A549 (cell line): Measurements from ENCODE around the gene ID3. TPM values are rescaled to one million over a fixed set of nuclear protein-coding genes. Genes with fewer than 3 reads are reported as not detected.

Experiments
- ATAC-seq, 2 experiments: fragments of 200-7000 bp in 1 of 2; fragments of >200 bp in 1 of 2; cut with Nextera tagmentation in 1 of 2; cut with Tn5 transposase in 1 of 2; 3 replicates each; pipeline versions ENCODE4 v1.8.0 to v1.9.1; 2018 to 2020; ENCODE audit warnings: mild to moderate bottlenecking in 1 of 2, moderate library complexity in 1 of 2
- CTCF ChIA-PET: fragments of 300-600 bp; sonication (Branson Sonifier 250); formaldehyde crosslinking; extraction: SDS; loops from one replicate; lab custom pipeline; 2021; ENCODE audit warnings: antibody characterized with exemption, inconsistent platforms; lab: Yijun Ruan, JAX
- POLR2A ChIA-PET: fragments of 350-600 bp; formaldehyde crosslinking; extraction: SDS; loops from one replicate; lab custom pipeline; 2021; ENCODE audit warnings: antibody characterized with exemption, inconsistent platforms; lab: Yijun Ruan, JAX
- DNase-seq, 2 experiments: peaks; one replicate each; pipeline versions ENCODE4 v3.0.0 to v3.0.0-alpha.2; 2011 to 2016; ENCODE audit warnings: low read depth in 1 of 2, low spot score in 1 of 2
- FAIRE-seq: peaks from 2 replicates; lab custom pipeline; 2011; peaks lifted over from hg19 to GRCh38; lab: Jason Lieb, UNC
- H3K27ac ChIP-seq, 2 experiments: fragments of >200 bp; sonication (Bioruptor Twin); formaldehyde crosslinking; 3 replicates each; pipeline ENCODE4 v1.5.1; 2016 to 2017
- H3K4me1 ChIP-seq: fragments of >200 bp; sonication (Bioruptor Twin); formaldehyde crosslinking; 3 replicates; pipeline ENCODE4 v1.6.1; 2016
- H3K4me2 ChIP-seq: fragments of >200 bp; sonication (Bioruptor Twin); formaldehyde crosslinking; 3 replicates; pipeline ENCODE4 v1.6.1; 2016
- H3K4me3 ChIP-seq: fragments of >200 bp; sonication (Bioruptor Twin); formaldehyde crosslinking; 3 replicates; pipeline ENCODE4 v1.5.1; 2016
- H3K9me3 ChIP-seq: fragments of >200 bp; sonication (Bioruptor Twin); formaldehyde crosslinking; 3 replicates; pipeline ENCODE4 v1.6.1; 2016
- CBX8 ChIP-seq: fragments of 200-600 bp; sonication (generic); IDR thresholded peaks from 2 replicates; pipeline ENCODE4 v1.6.1; 2016
- CHD2 ChIP-seq: fragments of 150-350 bp; IDR thresholded peaks from 2 replicates; pipeline ENCODE4 v1.6.1; 2014; ENCODE audit warnings: low read length; ENCODE audit not compliant: partially characterized antibody
- CHD4 ChIP-seq: fragments of 200-600 bp; sonication (generic); IDR thresholded peaks from 2 replicates; pipeline ENCODE4 v1.6.1; 2016; ENCODE audit warnings: antibody characterized with exemption, mild to moderate bottlenecking, borderline replicate concordance
- EHF ChIP-seq: fragments of 250-450 bp; sonication (Bioruptor Pico); IDR thresholded peaks from 2 replicates; pipeline ENCODE4 v1.5.0; 2020; ENCODE audit warnings: mild to moderate bottlenecking
- ESRRA ChIP-seq: fragments of 150-350 bp; IDR thresholded peaks from 2 replicates; pipeline ENCODE4 v1.6.1; 2014; ENCODE audit warnings: mild to moderate bottlenecking, low read length, borderline replicate concordance
- FOSL2 ChIP-seq, 2 experiments: fragments of 450-650 bp in 1 of 2; fragments of >200 bp in 1 of 2; sonication (Bioruptor Twin) in 1 of 2; formaldehyde crosslinking; IDR thresholded peaks; 2 replicates each; pipeline versions ENCODE4 v1.5.0 to v1.6.1; 2016 to 2020; ENCODE audit warnings: mild to moderate bottlenecking in 1 of 2, moderate library complexity in 1 of 2
- FOXS1 ChIP-seq: fragments of 250-450 bp; sonication (Bioruptor Pico); IDR thresholded peaks from 2 replicates; pipeline ENCODE4 v1.5.0; 2020; ENCODE audit warnings: mild to moderate bottlenecking, moderate library complexity
- HEYL ChIP-seq: fragments of 250-450 bp; sonication (Bioruptor Pico); IDR thresholded peaks from 2 replicates; pipeline ENCODE4 v1.8.0; 2021; ENCODE audit warnings: mild to moderate bottlenecking, moderate library complexity
- HOXB13 ChIP-seq: fragments of 250-450 bp; sonication (Bioruptor Pico); IDR thresholded peaks from 2 replicates; pipeline ENCODE4 v1.5.0; 2020; ENCODE audit warnings: low read depth, mild to moderate bottlenecking, moderate library complexity
- JUNB ChIP-seq: fragments of >200 bp; sonication (Bioruptor Twin); formaldehyde crosslinking; IDR thresholded peaks from 2 replicates; pipeline ENCODE4 v1.6.1; 2016
- MAZ ChIP-seq: fragments of 150-350 bp; IDR thresholded peaks from 2 replicates; pipeline ENCODE4 v1.6.1; 2014; ENCODE audit warnings: antibody characterized with exemption, low read depth, low read length, borderline replicate concordance
- MYC ChIP-seq: IDR thresholded peaks from 2 replicates; pipeline ENCODE4 v1.6.1; 2012; ENCODE audit warnings: mild to moderate bottlenecking, inconsistent platforms, low read length, improper control_type of control experiment, borderline replicate concordance
- NR3C1 ChIP-seq: fragments of >200 bp; sonication (Bioruptor Twin); formaldehyde crosslinking; IDR thresholded peaks from 3 replicates; pipeline ENCODE4 v1.6.1; 2017
- RAD21 ChIP-seq, 2 experiments: fragments of >200 bp in 1 of 2; sonication (Bioruptor Twin) in 1 of 2; formaldehyde crosslinking in 1 of 2; IDR thresholded peaks in 1 of 2; conservative IDR thresholded peaks in 1 of 2; 2 replicates in 1 of 2; 3 replicates in 1 of 2; pipeline ENCODE4 v1.6.1; 2012 to 2018; ENCODE audit warnings: inconsistent platforms in 1 of 2
- RARB ChIP-seq: fragments of 250-450 bp; sonication (Bioruptor Pico); IDR thresholded peaks from 2 replicates; pipeline ENCODE4 v1.8.0; 2021; ENCODE audit warnings: mild to moderate bottlenecking, moderate library complexity
- RCOR1 ChIP-seq: fragments of 150-350 bp; IDR thresholded peaks from 2 replicates; pipeline ENCODE4 v1.6.1; 2014; ENCODE audit warnings: antibody characterized with exemption, low read length, low read depth
- ZFP36 ChIP-seq: fragments of 450-650 bp; IDR thresholded peaks from 2 replicates; pipeline ENCODE4 v1.6.1; 2014; ENCODE audit warnings: borderline replicate concordance; ENCODE audit not compliant: partially characterized antibody
- WGBS: methylation state at CpG from one replicate; pipeline ENCODE4 v1.1.6; 2017; ENCODE audit errors: missing lambda C conversion rate; 5-methylcytosine and 5-hydroxymethylcytosine counted together
- polyA plus RNA-seq, 4 experiments: library from polyadenylated mRNA; depleted of rRNA in 3 of 4; stranded (reverse); fragments of >200 nt; fragmentation: RNase III in 1 of 4; extraction: RNeasy Plus Mini Kit Qiagen cat#74134 plus additional on column Dnase treatment in 1 of 4; gene quantifications; 2 replicates in 3 of 4; 3 replicates in 1 of 4; pipeline ENCODE4 v1.2.3, GENCODE V29; 2011 to 2017
- TF ChIP-seq, protein P1 (sequence below): IDR thresholded peaks from 2 replicates; pipeline ENCODE4 v1.6.1; 2012
- TF ChIP-seq, protein P2 (sequence below): fragments of >200 bp; sonication (Bioruptor Twin); formaldehyde crosslinking; IDR thresholded peaks from 3 replicates; pipeline ENCODE4 v1.5.1; 2016
- TF ChIP-seq, protein P3 (sequence below): fragments of 450-650 bp; IDR thresholded peaks from 2 replicates; pipeline ENCODE4 v1.6.1; 2014; ENCODE audit warnings: antibody characterized with exemption
- TF ChIP-seq, protein P4 (sequence below): fragments of 250-450 bp; sonication (Bioruptor Pico); IDR thresholded peaks from 2 replicates; pipeline ENCODE4 v1.5.0; 2020; ENCODE audit warnings: low read depth, mild to moderate bottlenecking, moderate library complexity

Gene ID3
- polyA plus RNA-seq, 2 of the 4 experiments (the other 2 are of a cell fraction): 171 to 336 TPM

DNA sequence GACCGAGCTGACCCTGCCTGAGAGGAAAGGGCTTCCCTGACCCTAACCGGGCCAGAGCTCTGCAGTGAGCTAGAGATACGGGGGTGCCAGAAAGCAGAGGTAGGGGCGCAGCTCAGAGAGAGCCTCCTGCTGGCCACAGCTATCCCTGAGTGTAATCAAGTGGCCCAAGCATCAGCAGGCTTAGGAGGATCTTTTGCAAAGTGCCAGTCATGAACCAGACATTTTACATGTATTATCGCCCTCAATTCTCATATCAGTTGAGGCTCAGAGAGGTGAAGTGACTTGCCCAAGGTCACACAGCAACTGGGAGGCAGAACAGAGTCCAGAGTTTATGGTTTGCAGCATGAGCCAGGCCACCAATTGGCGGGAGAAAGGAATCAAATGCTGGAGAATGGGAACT, 7.0 kb upstream of the ID3 start:
- no peak for DNase-seq
- 84% methylated on average over 6 of the region's 6 CpGs for WGBS
- TF ChIP-seq MYC (no peak), CHD2 (no peak), RAD21 (conservative IDR thresholded peaks at IDR 0.05 in 1 of 2, IDR thresholded peaks at IDR 0.05 in 1 of 2) (peak in 1 of 2 experiments; percentile 8; a peak in 1 of 5 replicates), ZFP36 (peak; percentile 43), NR3C1 (no peak), HEYL (CRISPR knock-in tag) (no peak), RARB (CRISPR knock-in tag) (no peak), CBX8 (no peak), JUNB (no peak), MAZ (no peak), EHF (CRISPR knock-in tag) (no peak), ESRRA (no peak), FOXS1 (no peak)
- TF ChIP-seq, protein P1, sequence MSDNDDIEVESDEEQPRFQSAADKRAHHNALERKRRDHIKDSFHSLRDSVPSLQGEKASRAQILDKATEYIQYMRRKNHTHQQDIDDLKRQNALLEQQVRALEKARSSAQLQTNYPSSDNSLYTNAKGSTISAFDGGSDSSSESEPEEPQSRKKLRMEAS: no peak
- TF ChIP-seq, protein P2, sequence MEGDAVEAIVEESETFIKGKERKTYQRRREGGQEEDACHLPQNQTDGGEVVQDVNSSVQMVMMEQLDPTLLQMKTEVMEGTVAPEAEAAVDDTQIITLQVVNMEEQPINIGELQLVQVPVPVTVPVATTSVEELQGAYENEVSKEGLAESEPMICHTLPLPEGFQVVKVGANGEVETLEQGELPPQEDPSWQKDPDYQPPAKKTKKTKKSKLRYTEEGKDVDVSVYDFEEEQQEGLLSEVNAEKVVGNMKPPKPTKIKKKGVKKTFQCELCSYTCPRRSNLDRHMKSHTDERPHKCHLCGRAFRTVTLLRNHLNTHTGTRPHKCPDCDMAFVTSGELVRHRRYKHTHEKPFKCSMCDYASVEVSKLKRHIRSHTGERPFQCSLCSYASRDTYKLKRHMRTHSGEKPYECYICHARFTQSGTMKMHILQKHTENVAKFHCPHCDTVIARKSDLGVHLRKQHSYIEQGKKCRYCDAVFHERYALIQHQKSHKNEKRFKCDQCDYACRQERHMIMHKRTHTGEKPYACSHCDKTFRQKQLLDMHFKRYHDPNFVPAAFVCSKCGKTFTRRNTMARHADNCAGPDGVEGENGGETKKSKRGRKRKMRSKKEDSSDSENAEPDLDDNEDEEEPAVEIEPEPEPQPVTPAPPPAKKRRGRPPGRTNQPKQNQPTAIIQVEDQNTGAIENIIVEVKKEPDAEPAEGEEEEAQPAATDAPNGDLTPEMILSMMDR: peak; percentile 32; the same call in 2 of the 3 replicates
- TF ChIP-seq, protein P3, sequence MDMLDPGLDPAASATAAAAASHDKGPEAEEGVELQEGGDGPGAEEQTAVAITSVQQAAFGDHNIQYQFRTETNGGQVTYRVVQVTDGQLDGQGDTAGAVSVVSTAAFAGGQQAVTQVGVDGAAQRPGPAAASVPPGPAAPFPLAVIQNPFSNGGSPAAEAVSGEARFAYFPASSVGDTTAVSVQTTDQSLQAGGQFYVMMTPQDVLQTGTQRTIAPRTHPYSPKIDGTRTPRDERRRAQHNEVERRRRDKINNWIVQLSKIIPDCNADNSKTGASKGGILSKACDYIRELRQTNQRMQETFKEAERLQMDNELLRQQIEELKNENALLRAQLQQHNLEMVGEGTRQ: no peak
- ChIA-PET CTCF (interaction anchor here (0.6 to 29.3 kb wide), 5 partner anchors 10 to 68 kb away, joined by 3 to 699 read pairs (median 4); no protein-coding TSS in a partner anchor), POLR2A (interaction anchor here (3.2 kb wide), 1 partner anchor 7 kb away, joined by 16 read pairs; the partner anchor contains the start of gene ID3)
- Histone ChIP-seq H3K4me3 (no peak overlapping the region), H3K9me3 (no peaks in the 10 kb centered on the region), H3K27ac (peak overlapping the region; percentile 96 to 98), H3K4me1 (peaks cover 70% of the 10 kb centered on the region), H3K4me2 (no peak overlapping the region)
- peak in 1 of 2 experiments; percentile 17; a peak in 2 of 6 replicates for ATAC-seq
- FAIRE-seq: no peak

DNA sequence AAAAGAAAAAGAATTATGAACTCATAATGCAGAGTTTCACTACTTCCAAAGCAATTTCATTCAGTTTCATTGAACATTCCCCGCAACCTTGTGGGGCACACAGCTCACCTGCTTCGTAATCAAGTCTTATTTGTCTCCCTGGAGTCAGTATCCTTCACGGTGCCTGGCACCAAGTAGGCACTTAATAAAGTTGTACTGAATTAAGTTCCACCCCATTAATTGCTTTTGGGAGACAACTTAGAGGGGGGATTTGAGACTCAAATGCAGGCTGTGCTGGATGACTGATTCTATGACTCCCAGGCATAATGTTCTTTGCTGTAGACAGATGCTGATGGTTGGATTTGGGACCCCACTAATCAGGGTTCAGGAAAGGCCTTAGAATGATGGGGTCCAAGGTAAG, 6.5 kb upstream of the ID3 start:
- DNase-seq (no peak), FAIRE-seq (no peak)

More for the DNA sequence above, 6.5 kb upstream of the ID3 start:
- TF ChIP-seq, protein P4, sequence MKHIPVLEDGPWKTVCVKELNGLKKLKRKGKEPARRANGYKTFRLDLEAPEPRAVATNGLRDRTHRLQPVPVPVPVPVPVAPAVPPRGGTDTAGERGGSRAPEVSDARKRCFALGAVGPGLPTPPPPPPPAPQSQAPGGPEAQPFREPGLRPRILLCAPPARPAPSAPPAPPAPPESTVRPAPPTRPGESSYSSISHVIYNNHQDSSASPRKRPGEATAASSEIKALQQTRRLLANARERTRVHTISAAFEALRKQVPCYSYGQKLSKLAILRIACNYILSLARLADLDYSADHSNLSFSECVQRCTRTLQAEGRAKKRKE: no peak
- TF ChIP-seq CHD4: no peak
- TF ChIP-seq, protein P1: no peak
- no peak for TF ChIP-seq RCOR1
- no peak for TF ChIP-seq CHD2
- no peak for TF ChIP-seq FOSL2 (IDR thresholded peaks at IDR 0.05)
- TF ChIP-seq FOSL2 (CRISPR knock-in tag; IDR thresholded peaks at IDR 0.05): no peak
- no peak for TF ChIP-seq HOXB13 (CRISPR knock-in tag)
- CTCF ChIA-PET: interaction anchor here (0.6 to 29.3 kb wide), 4 partner anchors 10 to 68 kb away, joined by 3 to 699 read pairs (median 17); no protein-coding TSS in a partner anchor
- ATAC-seq: no peak
- Histone ChIP-seq H3K4me1 (peaks cover 75% of the 10 kb centered on the region), H3K9me3 (no peaks in the 10 kb centered on the region), H3K4me2 (no peak overlapping the region), H3K27ac (peak overlapping the region; percentile 96 to 98), H3K4me3 (no peak overlapping the region)
- 85% methylated on average over 3 of the region's 3 CpGs for WGBS
- POLR2A ChIA-PET: interaction anchor here (2.1 kb wide), 1 partner anchor 11 kb away, joined by 11 read pairs; no protein-coding TSS in a partner anchor
